ENCODE results near the gene TRAPPC2B.

DNA sequence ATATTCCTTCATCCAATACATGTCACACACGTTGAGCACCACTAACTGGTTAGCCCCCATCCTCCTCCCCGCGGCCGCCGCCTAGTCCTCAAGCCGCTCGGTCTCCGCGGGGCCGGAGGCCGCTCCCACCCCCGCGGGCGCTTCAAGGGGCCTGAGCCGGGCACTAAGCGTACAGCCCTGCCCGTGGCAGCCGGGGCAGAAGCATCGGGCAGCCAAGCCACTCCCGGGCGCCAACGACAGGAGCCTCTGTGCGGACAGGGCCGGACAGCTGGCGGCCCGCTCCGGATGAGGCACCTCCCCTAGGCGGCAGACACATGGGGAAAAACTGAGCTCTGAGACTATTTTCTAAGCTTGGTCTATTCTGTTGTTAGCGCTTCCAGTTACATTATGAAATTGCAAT is 45.8 kb upstream of the TRAPPC2B start:
- TF ChIP-seq POLR2AphosphoS5 (IDR thresholded peaks at IDR 0.05; ENCODE audit: low read depth, low read length) (no peak), POLR2A (IDR thresholded peaks at IDR 0.05; ENCODE audit: borderline replicate concordance, extremely low read depth, insufficient read depth, insufficient read length) (no peak), EZH2 (IDR thresholded peaks at IDR 0.05) (no peak), RAD21 (IDR thresholded peaks at IDR 0.05; ENCODE audit: low read depth) (no peak), ZFX (IDR thresholded peaks at IDR 0.05) (no peak), SP1 (IDR thresholded peaks at IDR 0.05; ENCODE audit: low read depth) (no peak), ZNF274 (IDR thresholded peaks at IDR 0.05; ENCODE audit: low read depth, low read length) (no peak)
- TF ChIP-seq, protein P1, sequence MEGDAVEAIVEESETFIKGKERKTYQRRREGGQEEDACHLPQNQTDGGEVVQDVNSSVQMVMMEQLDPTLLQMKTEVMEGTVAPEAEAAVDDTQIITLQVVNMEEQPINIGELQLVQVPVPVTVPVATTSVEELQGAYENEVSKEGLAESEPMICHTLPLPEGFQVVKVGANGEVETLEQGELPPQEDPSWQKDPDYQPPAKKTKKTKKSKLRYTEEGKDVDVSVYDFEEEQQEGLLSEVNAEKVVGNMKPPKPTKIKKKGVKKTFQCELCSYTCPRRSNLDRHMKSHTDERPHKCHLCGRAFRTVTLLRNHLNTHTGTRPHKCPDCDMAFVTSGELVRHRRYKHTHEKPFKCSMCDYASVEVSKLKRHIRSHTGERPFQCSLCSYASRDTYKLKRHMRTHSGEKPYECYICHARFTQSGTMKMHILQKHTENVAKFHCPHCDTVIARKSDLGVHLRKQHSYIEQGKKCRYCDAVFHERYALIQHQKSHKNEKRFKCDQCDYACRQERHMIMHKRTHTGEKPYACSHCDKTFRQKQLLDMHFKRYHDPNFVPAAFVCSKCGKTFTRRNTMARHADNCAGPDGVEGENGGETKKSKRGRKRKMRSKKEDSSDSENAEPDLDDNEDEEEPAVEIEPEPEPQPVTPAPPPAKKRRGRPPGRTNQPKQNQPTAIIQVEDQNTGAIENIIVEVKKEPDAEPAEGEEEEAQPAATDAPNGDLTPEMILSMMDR (IDR thresholded peaks at IDR 0.05 in 2 of 3, conservative IDR thresholded peaks at IDR 0.05 in 1 of 3; ENCODE audit: borderline replicate concordance in 1 of 3, insufficient read depth in 1 of 3, low read depth in 2 of 3, low read length in 2 of 3) = no peak
- TF ChIP-seq, protein P2, sequence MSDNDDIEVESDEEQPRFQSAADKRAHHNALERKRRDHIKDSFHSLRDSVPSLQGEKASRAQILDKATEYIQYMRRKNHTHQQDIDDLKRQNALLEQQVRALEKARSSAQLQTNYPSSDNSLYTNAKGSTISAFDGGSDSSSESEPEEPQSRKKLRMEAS (IDR thresholded peaks at IDR 0.05) = no peak

Data from HCT116 (cell line).